Body of pancreas (tissue), 4 donors: ENCODE data around the gene RNPS1.

Experiments used
- CTCF ChIP-seq, 7 experiments: fragments of 450-650 bp in 4 of 7; fragments of 200-600 bp in 3 of 7; sonication (generic) in 3 of 7; IDR thresholded peaks; one replicate each; pipeline ENCODE4 v1.5.1; 2016 to 2019; ENCODE audit warnings: antibody characterized with exemption in 7 of 7
- POLR2A ChIP-seq, 3 donors: fragments of 450-650 bp; IDR thresholded peaks; one replicate each; pipeline ENCODE4 v1.6.1; 2016; ENCODE audit warnings: antibody characterized with exemption in 3 of 3, mild to moderate bottlenecking in 2 of 3

GRCh38 chr16:2226245-2226793 lies 41.6 kb downstream of the RNPS1 start:
- TF ChIP-seq CTCF (IDR thresholded peaks at IDR 0.05) (no peak), POLR2A (IDR thresholded peaks at IDR 0.05) (no peak)
